Measurements from ENCODE around the gene ECI1. TPM values are rescaled to one million over a fixed set of nuclear protein-coding genes. Genes with fewer than 3 reads are reported as not detected.
A peak's percentile ranks its signal among the peaks of the same experiment; 100 is the strongest.

ECI1 gene
- total RNA-seq, 4 donors from 2014 or later = 104 to 208 (median 169) TPM

GRCh38 chr16:2212362-2213324, 38.7 kb downstream of the ECI1 start:
- Histone ChIP-seq H3K4me1 (peaks cover 21 to 28% of the 10 kb centered on the region in 2 donors), H3K36me3 (peaks cover 16 to 18% of the 10 kb centered on the region in 2 donors), H3K27me3 (no peaks in the 10 kb centered on the region), H3K4me3 (replicated peaks in 1 of 3) (peak overlapping the region in 1 of 3 donors; percentile 81), H3K9me3 (no peaks in the 10 kb centered on the region), H3K27ac (peak overlapping the region; percentile 13 to 71 (median 35))
- TF ChIP-seq POLR2A (IDR thresholded peaks at IDR 0.05) = peak in 1 of 2 donors; percentile 33
- no peak for TF ChIP-seq CTCF (IDR thresholded peaks at IDR 0.05)
- 38 to 45% methylated on average over 19 of the region's 19 CpGs for WGBS, 2 donors
- DNase-seq = peak; percentile 87 to 91
- intact Hi-C loops (cut with DNase I) = no loop called here

GRCh38 chr16:2211923-2212347, 39.5 kb downstream of the ECI1 start:
- peaks cover 21 to 28% of the 10 kb centered on the region in 2 donors for H3K4me1 ChIP-seq
- H3K4me3 ChIP-seq (replicated peaks in 1 of 3) = no peak overlapping the region
- no peak for TF ChIP-seq POLR2A (IDR thresholded peaks at IDR 0.05)
- TF ChIP-seq CTCF (IDR thresholded peaks at IDR 0.05) = no peak
- H3K27ac ChIP-seq = peak overlapping the region in 2 of 3 donors; percentile 35 to 71
- H3K9me3 ChIP-seq = no peaks in the 10 kb centered on the region
- intact Hi-C loops (cut with DNase I) = no loop called here
- H3K36me3 ChIP-seq = peaks cover 17 to 20% of the 10 kb centered on the region in 2 donors
- H3K27me3 ChIP-seq = no peaks in the 10 kb centered on the region
- DNase-seq = no peak
- WGBS, 2 donors = 77 to 81% methylated on average over 7 to 11 of the region's 11 CpGs

GRCh38 chr16:2210386-2211365, 40.7 kb downstream of the ECI1 start, which contains the start of gene BRICD5:
Gene BRICD5 (minus strand): TSS chr16:2210863. CDS start chr16:2210833, 30 bp downstream.
- TF ChIP-seq POLR2A (IDR thresholded peaks at IDR 0.05) = no peak
- TF ChIP-seq CTCF (IDR thresholded peaks at IDR 0.05) = no peak
- no peak for DNase-seq
- intact Hi-C loops (cut with DNase I) = no loop called here
- Histone ChIP-seq H3K4me3 (replicated peaks in 1 of 3) (no peak within 1 kb of the TSS), H3K9me3 (no peaks in the 10 kb centered on the region), H3K4me1 (peaks cover 29 to 35% of the 10 kb centered on the region in 2 donors), H3K27ac (peak within 1 kb of the TSS in 2 of 3 donors; percentile 35 to 71), H3K27me3 (no peaks in the 10 kb centered on the region), H3K36me3 (peaks cover 17 to 20% of the 10 kb centered on the region in 2 donors)
- WGBS, 2 donors = 66 to 73% methylated on average over 6 to 14 of the region's 24 CpGs

GRCh38 chr16:2210009-2210332, 41.4 kb downstream of the ECI1 start:
- H3K4me1 ChIP-seq = peaks cover 29 to 35% of the 10 kb centered on the region in 2 donors
- H3K27me3 ChIP-seq = no peaks in the 10 kb centered on the region
- no peak overlapping the region for H3K27ac ChIP-seq
- TF ChIP-seq POLR2A (IDR thresholded peaks at IDR 0.05) (no peak), CTCF (IDR thresholded peaks at IDR 0.05) (no peak)
- peaks cover 17 to 20% of the 10 kb centered on the region in 2 donors for H3K36me3 ChIP-seq
- no peak for DNase-seq
- H3K9me3 ChIP-seq = no peaks in the 10 kb centered on the region
- intact Hi-C loops (cut with DNase I) = no loop called here
- no peak overlapping the region for H3K4me3 ChIP-seq (replicated peaks in 1 of 3)
- 75 to 93% methylated on average over 2 to 3 of the region's 17 CpGs for WGBS, 2 donors
